GM21786 (cell line): ENCODE measurements around the gene NLRP1.

Source experiments
- ATAC-seq: cut with Tn5 transposase; IDR thresholded peaks from one replicate; pipeline ENCODE4 v1.9.1; 2021; ENCODE audit not compliant: unreplicated experiment

Gene NLRP1

DNA sequence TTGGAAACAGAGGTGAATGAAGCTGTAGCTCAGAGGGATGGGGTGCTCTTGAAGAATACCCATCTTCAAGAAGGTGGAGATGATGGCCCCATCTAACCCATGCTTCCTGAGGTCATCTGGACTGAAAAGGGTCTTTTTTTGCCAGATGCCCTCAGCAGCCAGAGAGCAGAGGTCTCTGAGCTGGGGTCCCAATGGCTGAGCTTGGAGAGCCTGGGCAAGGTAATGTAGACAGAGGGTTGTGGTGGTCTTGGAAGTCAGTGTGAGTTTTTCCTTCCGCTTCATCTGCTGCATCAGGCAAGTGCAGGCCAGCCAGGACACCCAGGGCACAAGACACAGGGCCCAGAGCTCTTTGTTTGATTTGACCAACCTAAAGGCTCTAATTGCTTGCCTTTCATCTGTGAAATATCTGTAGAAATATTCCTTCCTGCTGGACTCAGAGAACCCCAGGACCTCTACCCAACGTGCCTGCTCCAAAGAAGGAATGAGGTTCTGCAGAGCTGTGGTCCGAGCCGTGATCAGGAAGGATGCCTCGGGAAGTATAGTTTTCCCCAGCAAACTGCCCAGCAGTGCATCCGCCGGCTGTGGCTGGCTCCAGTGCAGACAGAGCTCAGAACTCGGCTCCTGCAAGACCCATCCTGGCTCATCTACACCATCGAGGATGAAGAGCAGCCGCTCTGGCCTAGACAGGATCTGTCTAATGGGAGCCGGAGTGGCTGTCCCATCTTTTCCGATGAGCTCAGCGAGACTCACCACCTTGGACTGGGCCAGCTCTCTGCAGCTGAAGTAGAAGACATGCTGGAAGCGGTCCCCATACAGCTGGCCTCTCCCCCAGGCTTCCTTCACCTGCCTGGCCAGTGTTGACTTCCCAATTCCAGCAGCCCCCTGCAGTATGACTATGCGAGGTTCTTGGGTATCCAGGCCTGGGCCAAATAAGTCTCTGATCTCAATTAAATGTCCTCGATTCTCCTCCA lies 25.2 kb downstream of the NLRP1 start:
- ATAC-seq = no peak

- ATAC-seq = no peak
Observed at GRCh38 chr17:5557990-5558389, 26.3 kb downstream of the NLRP1 start.

GRCh38 chr17:5557485-5557884 lies 26.8 kb downstream of the NLRP1 start:
- ATAC-seq = no peak

- no peak for ATAC-seq
Observed at GRCh38 chr17:5555254-5555653, 29.1 kb downstream of the NLRP1 start.

GRCh38 chr17:5553479-5553878 lies 30.8 kb downstream of the NLRP1 start:
- ATAC-seq = no peak

- ATAC-seq = no peak
Observed at GRCh38 chr17:5552841-5553240, 31.5 kb downstream of the NLRP1 start.

DNA sequence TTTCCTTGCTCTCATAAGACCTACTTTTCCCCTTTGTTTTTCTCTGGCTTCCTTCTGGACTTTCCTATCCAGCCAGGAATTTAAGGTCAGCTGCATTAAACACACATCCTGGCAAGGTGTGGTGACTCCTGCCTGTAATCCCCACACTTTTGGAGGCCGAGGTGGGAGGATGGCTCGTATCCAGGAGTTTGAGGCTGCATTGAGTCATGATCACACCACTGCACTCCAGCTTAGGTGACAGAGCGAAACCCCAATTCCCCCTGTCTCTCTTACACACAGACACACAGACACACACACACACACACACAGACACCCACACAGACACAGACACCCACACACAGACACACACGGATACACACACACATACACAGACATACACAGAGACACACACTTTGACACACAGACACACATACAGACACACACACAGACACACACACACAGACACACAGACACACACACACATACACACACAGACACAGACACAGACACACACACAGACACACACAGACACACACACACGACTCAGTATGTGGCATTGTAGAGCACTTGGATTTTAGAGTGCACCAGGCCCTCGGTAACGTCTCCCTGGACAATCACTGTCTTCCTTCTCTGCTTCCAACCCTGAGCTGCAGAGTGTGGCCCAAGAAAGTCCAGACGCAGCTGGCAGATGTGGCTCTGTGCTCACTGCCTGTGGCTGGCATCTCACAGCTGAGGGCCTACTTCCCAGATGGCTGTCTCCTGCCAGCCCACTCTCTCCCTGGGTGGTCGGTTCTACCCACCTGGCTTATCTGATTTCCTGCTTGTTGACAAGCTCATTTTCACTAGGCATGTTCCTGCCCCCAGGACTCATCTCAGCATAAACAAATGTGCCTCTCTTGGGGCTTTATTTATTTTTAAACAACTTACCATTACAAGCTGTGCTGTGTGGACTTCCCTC lies 39.0 kb downstream of the NLRP1 start:
- ATAC-seq = no peak

- ATAC-seq = no peak
Observed at GRCh38 chr17:5544115-5544514, 40.2 kb downstream of the NLRP1 start.

DNA sequence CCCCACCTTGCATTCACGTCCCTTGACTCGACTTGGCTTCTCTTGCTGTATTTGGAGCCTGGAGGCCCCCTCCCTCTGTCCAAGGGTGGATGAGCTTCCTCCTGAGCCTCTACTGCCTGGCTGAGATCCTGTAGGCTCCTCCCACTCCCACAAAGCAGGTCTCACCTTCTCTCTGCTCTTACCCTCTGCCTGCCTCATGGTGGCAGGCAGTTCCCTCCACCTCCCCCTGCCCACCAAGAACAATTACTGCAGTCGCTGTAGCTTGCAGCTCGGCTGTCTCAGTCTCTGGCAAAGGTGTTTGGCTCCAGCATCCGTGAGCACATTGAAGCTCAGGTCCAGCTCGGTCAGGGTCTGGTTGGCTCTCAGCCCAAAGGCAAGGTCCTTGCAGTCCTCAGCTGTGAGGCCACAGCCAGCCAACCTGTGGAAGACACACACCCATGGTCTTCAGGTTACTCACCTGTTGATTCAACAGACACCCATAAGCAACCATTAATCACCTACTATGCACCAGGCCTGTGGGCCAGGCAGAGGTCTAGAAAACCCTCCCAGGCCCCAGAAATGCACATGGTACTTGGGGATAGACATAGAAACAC lies 42.6 kb downstream of the NLRP1 start:
- ATAC-seq = no peak

GRCh38 chr17:5540321-5540720 lies 44.0 kb downstream of the NLRP1 start:
- no peak for ATAC-seq

DNA sequence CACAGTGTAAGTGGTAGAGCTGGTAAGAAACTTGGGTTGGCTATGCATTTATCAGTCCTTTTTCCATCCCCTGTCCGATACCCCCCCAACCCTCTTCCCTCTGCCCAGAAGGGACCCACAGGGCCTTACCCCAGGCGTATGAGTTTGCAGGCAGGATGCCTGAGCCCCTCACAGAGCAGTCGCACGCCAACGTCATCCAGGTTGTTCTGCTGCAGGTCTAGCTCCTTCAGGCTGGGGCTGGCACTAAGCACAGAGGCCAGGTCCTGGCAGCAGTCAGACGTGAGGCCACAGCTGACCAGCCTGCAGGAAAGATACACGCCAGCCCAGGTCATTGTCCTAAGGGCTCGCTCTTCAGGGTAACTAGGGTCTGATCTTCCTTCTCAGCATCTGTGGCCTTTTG lies 45.0 kb downstream of the NLRP1 start:
- ATAC-seq = no peak

- no peak for ATAC-seq
Observed at GRCh38 chr17:5536866-5537650, 47.3 kb downstream of the NLRP1 start.

DNA sequence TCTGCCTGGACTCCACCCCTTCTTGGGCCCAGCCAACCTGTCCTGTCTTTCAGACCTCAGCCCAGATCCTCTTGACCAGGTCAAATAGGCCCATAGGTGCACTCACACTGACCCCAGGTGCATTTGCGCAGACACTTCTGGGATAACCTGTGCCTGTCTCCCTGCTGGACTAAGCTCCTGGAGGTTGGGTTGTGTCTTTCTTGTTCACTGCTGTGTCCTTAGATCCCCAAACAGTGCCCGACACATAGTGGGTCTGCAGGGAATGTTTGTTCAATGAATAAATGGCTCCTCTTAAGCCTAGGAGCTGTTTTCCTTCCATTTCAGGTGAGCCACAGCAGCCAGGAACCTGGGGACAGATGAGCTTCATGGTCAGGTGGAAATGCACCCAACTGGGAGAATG lies 48.9 kb downstream of the NLRP1 start:
- no peak for ATAC-seq

- no peak for ATAC-seq
Observed at GRCh38 chr17:5533486-5534315, 50.6 kb downstream of the NLRP1 start.

- no peak for ATAC-seq
Observed at GRCh38 chr17:5532581-5532980, 51.7 kb downstream of the NLRP1 start.

DNA sequence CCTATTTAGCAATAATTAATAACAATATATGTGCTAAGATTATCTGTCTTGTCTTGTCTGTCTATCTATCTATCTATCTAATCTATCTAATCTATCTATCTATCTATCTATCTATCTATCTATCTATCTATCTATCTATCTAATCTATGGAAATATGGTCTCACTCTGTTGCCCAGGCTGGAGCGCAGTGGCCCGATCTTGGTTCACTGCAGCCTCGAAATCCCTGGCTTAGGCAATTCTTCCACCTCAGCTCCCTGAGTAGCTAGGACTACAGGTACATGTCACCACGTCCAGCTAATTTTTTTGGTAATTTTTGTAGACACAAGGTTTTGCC lies 53.3 kb downstream of the NLRP1 start:
- no peak for ATAC-seq

- no peak for ATAC-seq
Observed at GRCh38 chr17:5530265-5531084, 53.8 kb downstream of the NLRP1 start.

DNA sequence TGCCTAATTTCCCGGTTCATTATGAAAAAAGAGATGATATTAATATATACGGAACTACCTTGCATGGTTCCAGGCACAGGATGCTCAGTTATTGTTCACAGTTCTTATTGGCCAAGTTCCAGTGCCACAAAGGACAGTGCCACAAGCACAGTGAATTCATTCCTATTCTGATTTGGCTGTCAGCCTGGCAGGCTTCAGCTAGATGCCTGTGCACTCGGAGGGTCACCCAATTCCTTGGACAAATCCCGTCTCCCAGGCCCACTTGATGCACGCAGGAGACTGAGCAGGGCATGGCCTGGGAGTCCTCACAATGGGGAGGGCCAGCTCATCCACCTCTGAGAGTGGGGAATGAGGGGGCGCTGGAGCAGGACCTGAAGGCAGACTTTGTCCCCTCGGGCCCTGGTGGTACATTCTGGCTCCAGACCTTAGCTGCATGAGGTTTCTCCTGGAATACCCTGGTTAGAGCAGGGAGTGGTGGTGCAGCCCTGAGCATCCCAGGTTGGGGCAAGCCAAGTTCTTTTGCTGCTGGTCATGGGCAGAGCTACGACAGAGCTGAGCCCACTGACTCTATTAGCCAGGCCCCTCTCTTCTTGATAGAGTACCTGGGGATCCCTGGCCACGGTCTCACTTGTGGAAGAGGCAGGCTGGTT lies 56.6 kb downstream of the NLRP1 start:
- ATAC-seq = no peak
